K562 (cell line): ENCODE measurements around the gene TENT4B. TPM values are rescaled to one million over a fixed set of nuclear protein-coding genes. Genes with fewer than 3 reads are reported as not detected.

Experiments
- ATAC-seq: fragments of 200-7000 bp; cut with Tn5 transposase; 3 replicates; pipeline ENCODE4 v1.9.1; 2020; ENCODE audit warnings: moderate library complexity
- BruUV-seq: library from RNA; stranded (reverse); fragments of 400-500 nt; replicated peaks from 2 replicates; lab custom pipeline; 2021; lab: Mats Ljungman, UMichigan
- CTCF ChIA-PET: fragments of 300-600 bp; formaldehyde crosslinking; extraction: SDS; loops from one replicate; lab custom pipeline; 2021; ENCODE audit warnings: low intra/inter-chr PET ratio; lab: Yijun Ruan, JAX
- POLR2A ChIA-PET: fragments of 300-600, 350-650 bp; sonication (Branson Sonifier 250); formaldehyde crosslinking; extraction: SDS; loops from one replicate; lab custom pipeline; 2021; ENCODE audit warnings: antibody characterized with exemption, inconsistent platforms; lab: Yijun Ruan, JAX
- DNase-seq, 4 experiments: peaks; one replicate each; pipeline versions ENCODE4 v3.0.0 to v3.0.0-alpha.2; 2011 to 2018; ENCODE audit warnings: low spot score in 3 of 4, mixed read lengths in 3 of 4; ENCODE audit errors: extremely low read depth in 1 of 4
- FAIRE-seq: peaks from 2 replicates; lab custom pipeline; 2011; peaks lifted over from hg19 to GRCh38; lab: Jason Lieb, UNC
- H2AFZ ChIP-seq: 2 replicates; pipeline ENCODE4 v1.6.0; 2011; ENCODE audit warnings: low read depth, low read length, control low read depth, inconsistent platforms
- H3K27ac ChIP-seq: fragments of 200-600 bp; 3 replicates; pipeline ENCODE4 v1.8.0; 2011; ENCODE audit warnings: low read depth, mild to moderate bottlenecking, control low read depth, inconsistent platforms, low read length, moderate library complexity, mixed read lengths; ENCODE audit errors: extremely low read depth
- H3K27me3 ChIP-seq, 2 experiments: fragments of 300-600 bp in 1 of 2; 2 replicates in 1 of 2; 3 replicates in 1 of 2; pipeline versions ENCODE4 v1.6.0 to v1.8.0; 2011; ENCODE audit warnings: inconsistent platforms in 2 of 2, low read length in 2 of 2, mild to moderate bottlenecking in 1 of 2, mixed read lengths in 1 of 2, moderate library complexity in 1 of 2; ENCODE audit not compliant: control insufficient read depth in 2 of 2, insufficient read depth in 2 of 2
- H3K36me3 ChIP-seq: fragments of 300-600 bp; 3 replicates; pipeline ENCODE4 v1.8.0; 2011; ENCODE audit warnings: mild to moderate bottlenecking, low read length, inconsistent platforms; ENCODE audit not compliant: control insufficient read depth, insufficient read depth
- H3K4me1 ChIP-seq, 2 experiments: fragments of 200-600 bp in 1 of 2; replicated peaks in 1 of 2; 2 replicates in 1 of 2; 3 replicates in 1 of 2; pipeline versions ENCODE4 v1.5.1 to v1.8.0; 2011; ENCODE audit warnings: inconsistent platforms in 2 of 2, low read length in 2 of 2, mild to moderate bottlenecking in 1 of 2, mixed read lengths in 1 of 2, moderate library complexity in 1 of 2; ENCODE audit not compliant: control insufficient read depth in 2 of 2, insufficient read depth in 2 of 2
- H3K4me2 ChIP-seq: 2 replicates; pipeline ENCODE4 v1.6.1; 2011; ENCODE audit warnings: low read length, control low read depth, inconsistent platforms, mixed read lengths; ENCODE audit not compliant: insufficient read depth
- H3K4me3 ChIP-seq: fragments of 200-600 bp; sonication (generic), shearing (Covaris generic); 2 replicates; pipeline ENCODE4 v1.5.1; 2016; ENCODE audit warnings: control low read depth, inconsistent platforms
- H3K79me2 ChIP-seq: fragments of 200-600 bp; 3 replicates; pipeline ENCODE4 v1.8.0; 2011; ENCODE audit warnings: low read length, inconsistent platforms; ENCODE audit not compliant: control insufficient read depth, insufficient read depth
- H3K9ac ChIP-seq, 2 experiments: 2 replicates each; pipeline versions ENCODE4 v1.6.0 to v1.6.1; 2011; ENCODE audit warnings: low read depth in 2 of 2, low read length in 2 of 2, control low read depth in 1 of 2, inconsistent platforms in 1 of 2, mild to moderate bottlenecking in 1 of 2, mixed read lengths in 1 of 2; ENCODE audit not compliant: insufficient read depth in 1 of 2
- H3K9me1 ChIP-seq: one replicate; pipeline ENCODE4 v1.6.0; 2011; ENCODE audit warnings: inconsistent platforms, mild to moderate bottlenecking, low read length, moderate library complexity; ENCODE audit not compliant: control insufficient read depth, insufficient read depth
- H3K9me3 ChIP-seq: replicated peaks from 2 replicates; pipeline ENCODE4 v1.5.1; 2011; ENCODE audit warnings: low read depth, low read length, inconsistent platforms; ENCODE audit not compliant: control insufficient read depth, insufficient read depth
- H4K20me1 ChIP-seq: replicated peaks from 2 replicates; pipeline ENCODE4 v1.6.1; 2011; ENCODE audit warnings: low read length, inconsistent platforms, mixed read lengths; ENCODE audit not compliant: control insufficient read depth, insufficient read depth
- C11orf30 ChIP-seq: fragments of 450-650 bp; IDR thresholded peaks from 2 replicates; pipeline ENCODE4 v1.6.1; 2016; ENCODE audit warnings: low read depth, mild to moderate bottlenecking
- CREB5 ChIP-seq: fragments of 250-450 bp; sonication (Bioruptor Pico); IDR thresholded peaks from 2 replicates; pipeline ENCODE4 v1.5.0; 2020; ENCODE audit warnings: mild to moderate bottlenecking
- HOMEZ ChIP-seq: fragments of 250-450 bp; sonication (Bioruptor Pico); IDR thresholded peaks from 2 replicates; pipeline ENCODE4 v1.4.0; 2020; ENCODE audit warnings: mild to moderate bottlenecking, moderate library complexity
- MAFF ChIP-seq: IDR thresholded peaks from 2 replicates; pipeline ENCODE4 v1.6.1; 2012; ENCODE audit warnings: low read length, improper control_type of control experiment
- MAFG ChIP-seq: fragments of 450-650 bp; conservative IDR thresholded peaks from 2 replicates; pipeline ENCODE4 v1.6.1; 2016; ENCODE audit warnings: missing genetic modification characterization, missing compliant biosample characterization
- MAFK ChIP-seq: IDR thresholded peaks from 2 replicates; pipeline ENCODE4 v1.6.1; 2011; ENCODE audit warnings: low read length, improper control_type of control experiment
- PRDM10 ChIP-seq: fragments of 450-650 bp; IDR thresholded peaks from 2 replicates; pipeline ENCODE4 v1.6.1; 2018; ENCODE audit not compliant: partially characterized antibody
- RBM25 ChIP-seq: fragments of 200-400 bp; formaldehyde crosslinking; IDR thresholded peaks from 2 replicates; pipeline ENCODE4 v1.6.1; 2018; ENCODE audit warnings: low read length, low read depth, moderate library complexity; ENCODE audit not compliant: severe bottlenecking
- ZNF316 ChIP-seq: fragments of 450-650 bp; IDR thresholded peaks from 2 replicates; pipeline ENCODE4 v1.6.1; 2016
- WGBS: fragments of 100-300 bp; shearing (Covaris generic); methylation state at CpG from one replicate; pipeline ENCODE4 v1.1.6; 2016; ENCODE audit warnings: low coverage, mixed read lengths; ENCODE audit not compliant: insufficient coverage; ENCODE audit errors: missing lambda C conversion rate; 5-methylcytosine and 5-hydroxymethylcytosine counted together
- in situ Hi-C: fragments of 300-500 bp; cut with MboI; formaldehyde crosslinking; loops from 4 replicates; pipeline ENCODE4 v1.15.0; 2018; ENCODE audit warnings: inconsistent platforms, mixed read lengths
- intact Hi-C: fragments of 100-400 bp; cut with micrococcal nuclease; formaldehyde crosslinking; loops from 2 replicates; pipeline ENCODE4 v1.14.2; 2022
- polyA plus RNA-seq, 8 experiments: library from polyadenylated mRNA; depleted of rRNA in 4 of 8; stranded (reverse) in 5 of 8; unstranded in 3 of 8; fragments of >200 nt; fragmentation: Nextera tagmentation in 2 of 8; fragmentation: Illumina TruSeq in 1 of 8; extraction: Ambion mirVana in 2 of 8; extraction: Trizol in 1 of 8; gene quantifications; 2 replicates each; pipeline versions ENCODE4 v1.2.1 to v1.2.3, GENCODE V29; 2011 to 2014; ENCODE audit warnings: inconsistent platforms in 1 of 8, missing spikeins in 1 of 8
- total RNA-seq, 7 experiments: library from RNA; depleted of rRNA in 6 of 7; stranded (reverse); fragments of >200 nt in 6 of 7; fragmentation: Illumina TruSeq in 2 of 7; extraction: Trizol in 2 of 7; gene quantifications; 2 replicates each; pipeline versions ENCODE4 v1.2.1 to v1.2.3, GENCODE V29; 2011 to 2021; ENCODE audit warnings: low replicate concordance in 1 of 7

TENT4B gene
- total and polyA plus RNA-seq, 9 of the 15 experiments (the other 6 are each of a cell fraction or from before 2014, with no cell fraction given), result 5.2 to 8.4 (median 7.0) TPM

- BruUV-seq, result no TSS peak
- CTCF ChIA-PET, result no interaction called here
- Histone ChIP-seq H2AFZ (no peak overlapping the region), H3K9me3 (no peaks in the 10 kb centered on the region), H3K4me1 (no peaks in the 10 kb centered on the region), H3K36me3 (no peaks in the 10 kb centered on the region), H3K4me3 (no peak overlapping the region), H3K27ac (no peak overlapping the region), H3K4me2 (no peak overlapping the region), H4K20me1 (no peaks in the 10 kb centered on the region), H3K79me2 (no peaks in the 10 kb centered on the region), H3K9ac (no peak overlapping the region), H3K9me1 (no peaks in the 10 kb centered on the region), H3K27me3 (peaks cover 16 to 26% of the 10 kb centered on the region in 2 experiments)
- in situ Hi-C loops (no loop called here), intact Hi-C loops (no loop called here)
- TF ChIP-seq MAFF, result peak; percentile 77
- peak; percentile 42 for TF ChIP-seq RBM25
- peak; percentile 68 for TF ChIP-seq MAFK
- no peak for TF ChIP-seq HOMEZ (CRISPR knock-in tag)
- TF ChIP-seq ZNF316, result peak; percentile 91
- TF ChIP-seq C11orf30, result peak; percentile 78
- no peak for TF ChIP-seq CREB5 (CRISPR knock-in tag)
- no peak for TF ChIP-seq PRDM10
- peak; percentile 76 for TF ChIP-seq MAFG (tag)
- DNase-seq (no peak), ATAC-seq (no peak), FAIRE-seq (no peak)
- POLR2A ChIA-PET, result interaction anchor here (1.2 kb wide), 1 partner anchor 12 kb away, joined by 5 read pairs; no protein-coding TSS in a partner anchor
- 0% methylated on average over 2 of the region's 2 CpGs for WGBS
Observed at GRCh38 chr16:50133214-50133613, 19.9 kb upstream of the TENT4B start.
